PC-3 (cell line): ENCODE results near the gene PDLIM5. TPM values are rescaled to one million over a fixed set of nuclear protein-coding genes. Genes with fewer than 3 reads are reported as not detected.

Source experiments
- ATAC-seq: fragments of 200-7000 bp; cut with Tn5 transposase; 2 replicates; pipeline ENCODE4 v1.9.1; 2020; ENCODE audit warnings: mild to moderate bottlenecking, moderate library complexity
- BruUV-seq: library from RNA; stranded (reverse); fragments of 400-500 nt; replicated peaks from 2 replicates; lab custom pipeline; 2021; lab: Mats Ljungman, UMichigan
- CTCF ChIA-PET: fragments of 300-600 bp; sonication (Branson Sonifier 250); formaldehyde crosslinking; loops from one replicate; lab custom pipeline; 2022; ENCODE audit warnings: antibody characterized with exemption; lab: Charles Lee
- POLR2A ChIA-PET: fragments of 300-600 bp; sonication (Branson Sonifier 250); formaldehyde crosslinking; loops from one replicate; lab custom pipeline; 2022; ENCODE audit warnings: antibody characterized with exemption; ENCODE audit not compliant: unreplicated experiment; lab: Charles Lee
- DNase-seq: peaks from one replicate; pipeline ENCODE4 v3.0.0-alpha.2; 2015
- H2AFZ ChIP-seq: fragments of 300-600 bp; sonication (generic); 2 replicates; pipeline ENCODE4 v1.6.0; 2016; ENCODE audit warnings: antibody characterized with exemption, low read length
- H3F3A ChIP-seq: fragments of 300-600 bp; sonication (generic); one replicate; pipeline ENCODE4 v1.6.0; 2017; ENCODE audit warnings: antibody characterized with exemption, low read length, control low read depth, mild to moderate bottlenecking; ENCODE audit not compliant: unreplicated experiment
- H3K27ac ChIP-seq: fragments of 300-600 bp; sonication (generic); 2 replicates; pipeline ENCODE4 v1.5.1; 2016; ENCODE audit warnings: mild to moderate bottlenecking, low read length
- H3K27me3 ChIP-seq: fragments of 300-600 bp; sonication (generic); 2 replicates; pipeline ENCODE4 v1.6.1; 2016; ENCODE audit warnings: low read length, mixed read lengths
- H3K36me3 ChIP-seq: fragments of 300-600 bp; sonication (generic); 2 replicates; pipeline ENCODE4 v1.6.1; 2016; ENCODE audit warnings: low read depth, mixed run types, low read length, mixed read lengths
- H3K4me1 ChIP-seq: fragments of 300-600 bp; sonication (generic); 2 replicates; pipeline ENCODE4 v1.5.1; 2016; ENCODE audit warnings: low read length; ENCODE audit not compliant: insufficient read depth
- H3K4me2 ChIP-seq: fragments of 300-600 bp; sonication (generic); 2 replicates; pipeline ENCODE4 v1.6.0; 2016; ENCODE audit warnings: low read length
- H3K4me3 ChIP-seq: fragments of 300-600 bp; sonication (generic); 2 replicates; pipeline ENCODE4 v1.5.1; 2016; ENCODE audit warnings: mild to moderate bottlenecking, low read length, mixed read lengths
- H3K79me2 ChIP-seq: fragments of 300-600 bp; sonication (generic); 2 replicates; pipeline ENCODE4 v1.6.1; 2017; ENCODE audit warnings: low read length, mixed read lengths
- H3K9ac ChIP-seq: fragments of 300-600 bp; sonication (generic); 2 replicates; pipeline ENCODE4 v1.6.0; 2016; ENCODE audit warnings: mild to moderate bottlenecking, low read length
- H3K9me2 ChIP-seq: fragments of 300-600 bp; sonication (generic); replicated peaks from 2 replicates; pipeline ENCODE4 v1.6.1; 2016; ENCODE audit warnings: mixed run types, low read length, mixed read lengths
- H3K9me3 ChIP-seq: fragments of 300-600 bp; sonication (generic); 2 replicates; pipeline ENCODE4 v1.6.1; 2016; ENCODE audit warnings: low read length, mixed read lengths
- H4K20me1 ChIP-seq: fragments of 300-600 bp; sonication (generic); 2 replicates; pipeline ENCODE4 v1.6.1; 2016; ENCODE audit warnings: low read length, mixed read lengths
- EZH2 ChIP-seq: fragments of 300-600 bp; sonication (generic); IDR thresholded peaks from one replicate; pipeline ENCODE4 v1.6.1; 2017; ENCODE audit warnings: antibody characterized with exemption, mild to moderate bottlenecking, low read length; ENCODE audit not compliant: unreplicated experiment
- EZH2phosphoT487 ChIP-seq: fragments of 300-600 bp; sonication (generic); IDR thresholded peaks from 2 replicates; pipeline ENCODE4 v1.6.1; 2018; ENCODE audit warnings: mild to moderate bottlenecking, antibody characterized with exemption, low read length, borderline replicate concordance
- intact Hi-C: fragments of 100-400 bp; cut with micrococcal nuclease; formaldehyde crosslinking; loops from 2 replicates; pipeline ENCODE4 v1.9.0; 2023
- total RNA-seq: library from RNA; depleted of rRNA; stranded (reverse); fragments of >200 nt; gene quantifications from 2 replicates; pipeline ENCODE4 v1.2.3, GENCODE V29; 2014
- TF ChIP-seq, protein P1 (sequence below): fragments of 300-600 bp; sonication (generic); conservative IDR thresholded peaks from 2 replicates; pipeline ENCODE4 v1.5.1; 2017; ENCODE audit warnings: antibody characterized with exemption, low read depth, mild to moderate bottlenecking, low read length

PDLIM5 gene
- total RNA-seq, 1 experiment from 2014 or later: 57.8 TPM

DNA sequence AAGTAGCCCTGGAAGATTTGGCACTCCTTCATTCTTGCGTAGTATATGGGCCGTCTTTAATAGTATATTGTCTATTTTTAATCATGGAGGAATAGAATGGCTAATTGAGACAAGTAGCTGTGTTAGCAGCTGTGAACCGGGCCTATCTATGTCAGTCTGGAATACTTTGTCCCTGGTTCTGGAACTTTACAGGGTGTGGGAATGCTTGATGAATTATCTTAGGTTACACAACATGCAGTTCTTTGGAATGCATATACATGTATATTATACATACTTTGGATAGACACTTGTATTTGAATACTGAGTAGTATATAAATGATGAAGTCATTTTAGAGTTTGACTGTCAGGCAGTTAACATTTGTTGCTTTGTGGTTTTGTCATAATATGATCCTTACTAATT lies 37.4 kb downstream of the PDLIM5 start:
- POLR2A ChIA-PET: no interaction called here
- Histone ChIP-seq H3K27ac (peak overlapping the region; percentile 80), H3K4me1 (peaks cover 69% of the 10 kb centered on the region), H4K20me1 (no peaks in the 10 kb centered on the region), H3K36me3 (peaks cover 6% of the 10 kb centered on the region; the same call in 1 of the 2 replicates), H3K9me2 (no peaks in the 10 kb centered on the region), H3K4me3 (0 out of 2 replicates have a peak overlapping the region, but pooled peaks have one; percentile 25), H3K79me2 (peaks cover 53% of the 10 kb centered on the region), H3K9ac (0 out of 2 replicates have a peak overlapping the region, but pooled peaks have one; percentile 3), H3K9me3 (no peaks in the 10 kb centered on the region), H3F3A (peaks cover 9% of the 10 kb centered on the region), H3K27me3 (no peaks in the 10 kb centered on the region), H2AFZ (no peak overlapping the region), H3K4me2 (peak overlapping the region; percentile 65)
- TF ChIP-seq, protein P1, sequence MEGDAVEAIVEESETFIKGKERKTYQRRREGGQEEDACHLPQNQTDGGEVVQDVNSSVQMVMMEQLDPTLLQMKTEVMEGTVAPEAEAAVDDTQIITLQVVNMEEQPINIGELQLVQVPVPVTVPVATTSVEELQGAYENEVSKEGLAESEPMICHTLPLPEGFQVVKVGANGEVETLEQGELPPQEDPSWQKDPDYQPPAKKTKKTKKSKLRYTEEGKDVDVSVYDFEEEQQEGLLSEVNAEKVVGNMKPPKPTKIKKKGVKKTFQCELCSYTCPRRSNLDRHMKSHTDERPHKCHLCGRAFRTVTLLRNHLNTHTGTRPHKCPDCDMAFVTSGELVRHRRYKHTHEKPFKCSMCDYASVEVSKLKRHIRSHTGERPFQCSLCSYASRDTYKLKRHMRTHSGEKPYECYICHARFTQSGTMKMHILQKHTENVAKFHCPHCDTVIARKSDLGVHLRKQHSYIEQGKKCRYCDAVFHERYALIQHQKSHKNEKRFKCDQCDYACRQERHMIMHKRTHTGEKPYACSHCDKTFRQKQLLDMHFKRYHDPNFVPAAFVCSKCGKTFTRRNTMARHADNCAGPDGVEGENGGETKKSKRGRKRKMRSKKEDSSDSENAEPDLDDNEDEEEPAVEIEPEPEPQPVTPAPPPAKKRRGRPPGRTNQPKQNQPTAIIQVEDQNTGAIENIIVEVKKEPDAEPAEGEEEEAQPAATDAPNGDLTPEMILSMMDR: no peak
- no peak for TF ChIP-seq EZH2phosphoT487
- intact Hi-C loops: loop anchor here (2.0 to 5.0 kb wide), 3 partner anchors 16 to 82 kb away; partner anchors contain the start of gene PDLIM5
- ATAC-seq (no peak), DNase-seq (no peak)
- CTCF ChIA-PET: no interaction called here
- TSS peak; percentile 81 for BruUV-seq

DNA sequence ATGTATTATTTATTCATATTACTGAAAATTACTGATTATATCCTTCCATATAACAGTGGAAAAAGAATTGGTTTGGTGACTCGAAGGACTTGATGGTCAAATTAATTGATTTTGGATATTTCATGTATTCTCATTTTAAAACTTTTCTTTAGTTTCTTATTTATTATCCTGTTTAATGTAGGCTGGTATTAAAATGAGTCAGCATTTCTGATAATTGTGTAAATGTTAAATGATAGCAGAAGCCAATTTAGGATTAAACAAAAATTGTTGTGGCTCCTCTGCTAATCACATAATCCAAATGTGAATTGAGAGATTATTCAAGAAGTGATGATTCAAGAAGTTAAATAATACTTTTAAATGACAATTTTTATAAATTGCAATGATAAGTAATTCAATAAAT lies 38.7 kb downstream of the PDLIM5 start:
- Histone ChIP-seq H3K9me3 (no peaks in the 10 kb centered on the region), H3K9ac (no peak overlapping the region), H3F3A (peaks cover 9% of the 10 kb centered on the region), H3K27me3 (no peaks in the 10 kb centered on the region), H3K27ac (peak overlapping the region; percentile 53; the same call in 1 of the 2 replicates), H3K4me3 (no peak overlapping the region), H3K4me1 (peaks cover 60% of the 10 kb centered on the region), H3K79me2 (peaks cover 46% of the 10 kb centered on the region), H3K36me3 (peaks cover 6% of the 10 kb centered on the region; the same call in 1 of the 2 replicates), H3K9me2 (no peaks in the 10 kb centered on the region), H2AFZ (no peak overlapping the region), H4K20me1 (no peaks in the 10 kb centered on the region), H3K4me2 (peak overlapping the region; percentile 78)
- ATAC-seq: no peak
- intact Hi-C loops: no loop called here
- POLR2A ChIA-PET: no interaction called here
- CTCF ChIA-PET: no interaction called here
- TF ChIP-seq, protein P1: no peak
- TF ChIP-seq EZH2phosphoT487 (no peak), EZH2 (no peak)
- BruUV-seq: no TSS peak
- no peak for DNase-seq

DNA sequence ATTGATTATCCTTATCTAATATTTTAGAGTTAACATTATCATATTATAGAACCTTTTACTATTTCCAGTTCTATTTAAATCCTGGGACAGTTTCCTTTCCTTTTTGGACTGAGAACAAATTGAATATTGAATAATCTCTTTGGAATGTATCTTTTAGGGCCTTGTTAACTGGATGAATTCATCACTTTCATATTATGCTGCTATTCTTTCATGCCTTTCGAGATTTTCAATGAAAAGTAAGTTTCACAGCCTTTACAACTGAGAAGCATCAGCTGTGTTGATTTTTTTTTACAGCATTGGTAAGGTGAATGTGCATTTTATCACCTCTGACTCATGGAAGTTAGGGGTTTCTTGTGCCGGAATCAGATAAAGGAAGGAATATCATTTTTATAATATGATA lies 39.6 kb downstream of the PDLIM5 start:
- Histone ChIP-seq H2AFZ (no peak overlapping the region), H3K4me2 (peak overlapping the region; percentile 78), H3K36me3 (peaks cover 6% of the 10 kb centered on the region; the same call in 1 of the 2 replicates), H3K27me3 (no peaks in the 10 kb centered on the region), H3K4me1 (peaks cover 53% of the 10 kb centered on the region), H3K79me2 (peaks cover 46% of the 10 kb centered on the region), H3K9me3 (no peaks in the 10 kb centered on the region), H3K4me3 (peak overlapping the region; percentile 50), H3K9me2 (no peaks in the 10 kb centered on the region), H3K27ac (peak overlapping the region; percentile 53), H3K9ac (no peak overlapping the region), H4K20me1 (no peaks in the 10 kb centered on the region), H3F3A (peaks cover 9% of the 10 kb centered on the region)
- TF ChIP-seq EZH2: no peak
- TF ChIP-seq EZH2phosphoT487: no peak
- TF ChIP-seq, protein P1: no peak
- ChIA-PET POLR2A (no interaction called here), CTCF (no interaction called here)
- no TSS peak for BruUV-seq
- peak; percentile 54 for ATAC-seq
- peak; percentile 75 for DNase-seq
- intact Hi-C loops: no loop called here
